ENCODE data around the gene FOXP1. TPM values are rescaled to one million over a fixed set of nuclear protein-coding genes. Genes with fewer than 3 reads are reported as not detected.

Gene FOXP1
- total and polyA plus RNA-seq, 8 donors, result 13.4 to 74.1 (median 44.1) TPM

DNA sequence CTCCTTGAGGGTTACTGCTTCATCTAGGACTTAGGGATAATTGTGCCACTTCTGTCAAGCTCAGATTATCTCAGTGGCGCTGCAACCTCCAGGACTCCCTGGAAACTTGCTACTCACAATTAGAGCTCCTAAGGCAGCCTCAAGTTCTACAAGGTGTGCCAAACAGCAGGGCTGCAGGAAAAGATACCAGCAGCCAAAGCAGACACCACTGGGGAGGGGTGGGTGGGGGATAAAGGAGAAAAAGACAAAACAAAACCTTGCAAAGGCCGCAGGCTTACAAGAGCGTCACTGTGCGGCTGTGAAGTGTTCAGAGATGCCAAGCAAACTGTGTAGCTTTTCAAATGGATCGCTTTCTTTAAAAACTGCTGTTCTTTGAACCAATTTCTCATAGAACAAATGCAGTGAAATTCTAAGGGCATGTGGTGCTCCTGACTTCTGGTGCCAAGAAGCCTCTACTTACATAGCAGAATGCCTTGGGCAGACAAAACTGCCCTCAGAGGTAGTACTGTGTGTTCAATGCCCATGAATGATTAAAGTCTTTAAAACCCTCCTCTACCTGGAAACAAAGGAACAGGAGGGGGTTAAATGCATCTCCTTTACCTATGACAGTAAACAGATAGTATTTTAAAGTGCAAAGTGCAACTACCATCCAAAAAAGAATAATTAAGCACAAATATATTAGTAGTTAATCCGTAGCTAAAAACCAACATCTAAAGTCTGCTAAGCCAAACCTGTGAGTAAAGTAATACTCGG, 353.4 kb downstream of the FOXP1 start:
- no peaks in the 10 kb centered on the region for H3K4me1 ChIP-seq
- no peak overlapping the region for H3K27ac ChIP-seq
- no peak for ATAC-seq
- H3K36me3 ChIP-seq, result no peaks in the 10 kb centered on the region
- TF ChIP-seq, protein P1, sequence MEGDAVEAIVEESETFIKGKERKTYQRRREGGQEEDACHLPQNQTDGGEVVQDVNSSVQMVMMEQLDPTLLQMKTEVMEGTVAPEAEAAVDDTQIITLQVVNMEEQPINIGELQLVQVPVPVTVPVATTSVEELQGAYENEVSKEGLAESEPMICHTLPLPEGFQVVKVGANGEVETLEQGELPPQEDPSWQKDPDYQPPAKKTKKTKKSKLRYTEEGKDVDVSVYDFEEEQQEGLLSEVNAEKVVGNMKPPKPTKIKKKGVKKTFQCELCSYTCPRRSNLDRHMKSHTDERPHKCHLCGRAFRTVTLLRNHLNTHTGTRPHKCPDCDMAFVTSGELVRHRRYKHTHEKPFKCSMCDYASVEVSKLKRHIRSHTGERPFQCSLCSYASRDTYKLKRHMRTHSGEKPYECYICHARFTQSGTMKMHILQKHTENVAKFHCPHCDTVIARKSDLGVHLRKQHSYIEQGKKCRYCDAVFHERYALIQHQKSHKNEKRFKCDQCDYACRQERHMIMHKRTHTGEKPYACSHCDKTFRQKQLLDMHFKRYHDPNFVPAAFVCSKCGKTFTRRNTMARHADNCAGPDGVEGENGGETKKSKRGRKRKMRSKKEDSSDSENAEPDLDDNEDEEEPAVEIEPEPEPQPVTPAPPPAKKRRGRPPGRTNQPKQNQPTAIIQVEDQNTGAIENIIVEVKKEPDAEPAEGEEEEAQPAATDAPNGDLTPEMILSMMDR (IDR thresholded peaks at IDR 0.05), result no peak
- H3K9me3 ChIP-seq, result no peaks in the 10 kb centered on the region
- no peak for DNase-seq
- H3K27me3 ChIP-seq, result no peaks in the 10 kb centered on the region
- intact Hi-C loops (cut with DNase I), result no loop called here
- no peak overlapping the region for H3K4me3 ChIP-seq
- 85 to 88% methylated on average over 7 of the region's 7 CpGs for WGBS, 2 donors
- FAIRE-seq, result no peak

DNA sequence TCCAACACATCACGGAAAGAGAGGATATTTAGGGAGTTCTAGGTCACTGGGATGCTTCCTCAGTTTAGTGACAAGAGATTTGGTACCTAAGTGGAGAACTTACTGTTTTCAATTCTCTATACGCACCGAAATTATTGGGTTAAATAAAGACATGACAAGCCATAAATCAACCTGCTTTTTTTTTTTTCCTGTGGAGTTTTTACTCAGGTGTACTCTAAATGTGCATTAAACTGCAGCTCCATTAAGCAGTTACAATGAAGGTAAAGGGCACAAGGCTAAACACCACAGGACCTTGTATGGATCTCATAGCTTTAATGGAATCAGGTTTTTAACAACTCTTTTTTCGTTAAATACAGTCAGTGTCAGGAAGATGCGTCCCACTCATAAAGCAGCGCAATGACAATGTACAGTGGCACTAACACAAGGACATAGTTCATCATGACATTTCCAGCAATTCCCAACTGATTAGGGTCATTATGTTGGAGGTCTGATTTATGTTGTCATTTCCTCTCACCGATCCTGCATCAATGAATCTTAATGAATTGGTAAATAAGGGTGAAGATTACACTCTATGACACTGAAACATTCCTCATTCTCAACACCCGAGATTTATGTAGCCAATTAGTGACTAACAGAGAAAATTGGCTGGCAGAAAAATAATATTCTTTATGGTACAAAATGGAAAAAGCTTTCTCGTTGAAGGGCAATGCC, 355.2 kb downstream of the FOXP1 start:
- no peak overlapping the region for H3K4me3 ChIP-seq
- FAIRE-seq, result no peak
- H3K27ac ChIP-seq, result no peak overlapping the region
- ATAC-seq, result no peak
- H3K4me1 ChIP-seq, result no peaks in the 10 kb centered on the region
- TF ChIP-seq, protein P1 (IDR thresholded peaks at IDR 0.05), result no peak
- whole genome bisulfite sequencing, 2 donors, result 76 to 80% methylated on average over 9 of the region's 9 CpGs
- H3K9me3 ChIP-seq, result no peaks in the 10 kb centered on the region
- H3K36me3 ChIP-seq, result no peaks in the 10 kb centered on the region
- no peak for DNase-seq
- H3K27me3 ChIP-seq, result no peaks in the 10 kb centered on the region
- intact Hi-C loops (cut with DNase I), result no loop called here

DNA sequence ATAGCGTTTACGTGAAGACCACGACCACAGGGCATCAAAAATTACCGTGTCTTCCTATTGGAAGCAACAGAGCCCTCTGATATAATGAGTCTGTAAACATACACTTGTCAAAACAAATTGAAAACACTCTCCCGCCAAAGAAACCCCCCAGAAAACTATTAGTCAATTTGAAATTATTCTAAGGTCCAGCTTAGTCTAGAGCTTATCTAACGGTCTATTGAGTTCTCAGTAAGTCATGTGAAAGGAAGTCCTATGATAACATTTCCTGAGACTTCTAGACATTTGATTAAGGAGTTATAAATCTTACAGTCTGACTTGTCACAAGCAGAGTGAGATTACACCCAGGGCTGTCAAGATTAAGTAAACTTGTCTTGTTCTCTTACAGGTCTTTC, 356.3 kb downstream of the FOXP1 start:
- FAIRE-seq (no peak), DNase-seq (no peak), ATAC-seq (no peak)
- Histone ChIP-seq H3K27me3 (no peaks in the 10 kb centered on the region), H3K9me3 (no peaks in the 10 kb centered on the region), H3K36me3 (no peaks in the 10 kb centered on the region), H3K4me3 (no peak overlapping the region), H3K27ac (no peak overlapping the region), H3K4me1 (no peaks in the 10 kb centered on the region)
- 83 to 88% methylated on average over 6 of the region's 6 CpGs for WGBS, 2 donors
- intact Hi-C loops (cut with DNase I), result no loop called here
- TF ChIP-seq, protein P1 (IDR thresholded peaks at IDR 0.05), result no peak

DNA sequence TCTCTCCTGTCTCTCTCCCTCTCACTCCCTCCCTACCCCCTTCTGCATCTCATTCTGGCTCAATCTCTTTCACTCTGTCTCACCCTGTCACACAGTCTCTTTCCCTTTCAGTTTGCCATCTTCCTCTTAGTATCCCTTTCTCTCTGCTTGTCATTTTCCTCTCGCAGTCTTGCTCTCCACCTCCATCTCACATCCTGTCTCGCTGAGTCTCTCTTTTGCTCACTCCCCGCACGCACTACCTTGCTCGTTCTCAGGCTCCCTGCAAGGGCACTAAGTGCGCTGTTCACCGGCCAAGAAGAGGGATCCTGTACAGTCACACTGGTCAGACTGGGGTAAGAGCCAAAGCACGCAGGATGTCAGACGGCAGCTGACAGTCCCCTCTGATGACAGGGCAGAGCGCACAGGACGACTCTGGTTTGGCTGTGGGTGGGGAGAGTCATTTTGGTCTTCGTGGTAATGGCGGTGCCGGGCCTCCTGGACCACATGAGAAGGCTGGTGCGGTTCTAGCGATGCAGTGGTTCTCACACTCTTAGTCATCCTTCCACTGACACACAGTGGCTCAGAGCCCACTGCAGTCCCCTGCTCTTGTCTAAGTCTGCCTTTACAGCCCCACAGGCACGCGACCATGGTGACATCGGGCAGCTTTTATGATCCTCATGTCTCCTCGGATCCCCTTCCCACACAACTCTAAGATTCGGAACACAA, 356.8 kb downstream of the FOXP1 start:
- no peaks in the 10 kb centered on the region for H3K27me3 ChIP-seq
- TF ChIP-seq, protein P1 (IDR thresholded peaks at IDR 0.05), result no peak
- H3K4me1 ChIP-seq, result no peaks in the 10 kb centered on the region
- H3K9me3 ChIP-seq, result no peaks in the 10 kb centered on the region
- H3K4me3 ChIP-seq, result no peak overlapping the region
- intact Hi-C loops (cut with DNase I), result no loop called here
- DNase-seq (no peak), ATAC-seq (peak in 2 of 4 donors; percentile 28 to 33), FAIRE-seq (no peak)
- WGBS, 2 donors, result 89 to 95% methylated on average over 21 of the region's 21 CpGs
- no peaks in the 10 kb centered on the region for H3K36me3 ChIP-seq
- H3K27ac ChIP-seq, result no peak overlapping the region
